OCI-LY1 (cell line): ENCODE results near the gene CD69.

ENCODE experiments used
- EZH2 ChIP-seq: fragments of 200-600 bp; sonication (generic), shearing (Covaris generic); IDR thresholded peaks from 2 replicates; pipeline ENCODE4 v1.8.0; 2017; ENCODE audit warnings: borderline replicate concordance, mixed run types, mild to moderate bottlenecking, antibody characterized with exemption, low read length, moderate library complexity, mixed read lengths
- TF ChIP-seq, protein P1 (sequence below): fragments of 200-600 bp; sonication (generic), shearing (Covaris generic); IDR thresholded peaks from 2 replicates; pipeline ENCODE4 v1.5.1; 2017; ENCODE audit warnings: mild to moderate bottlenecking, antibody characterized with exemption, low read length, moderate library complexity, mixed read lengths

DNA sequence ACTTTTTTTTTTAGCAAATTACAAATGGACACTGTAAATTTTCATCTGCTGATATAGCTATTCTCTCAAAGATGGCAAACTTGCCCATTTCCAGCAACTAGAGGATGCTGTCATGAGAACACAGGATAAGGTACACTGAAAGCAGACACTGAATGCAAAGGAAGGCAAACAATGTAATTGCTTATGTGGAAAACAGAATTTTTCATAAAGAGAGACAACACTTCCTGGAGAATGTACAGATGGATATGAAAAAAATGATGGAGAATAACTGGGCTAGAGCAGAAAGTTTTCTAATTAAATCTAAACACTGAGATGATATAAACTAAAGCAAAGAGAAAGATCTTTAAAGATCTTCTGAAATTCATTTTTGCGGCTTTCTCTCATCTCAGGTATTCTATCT lies 581 bp downstream of the CD69 start:
- TF ChIP-seq EZH2: no peak
- TF ChIP-seq, protein P1, sequence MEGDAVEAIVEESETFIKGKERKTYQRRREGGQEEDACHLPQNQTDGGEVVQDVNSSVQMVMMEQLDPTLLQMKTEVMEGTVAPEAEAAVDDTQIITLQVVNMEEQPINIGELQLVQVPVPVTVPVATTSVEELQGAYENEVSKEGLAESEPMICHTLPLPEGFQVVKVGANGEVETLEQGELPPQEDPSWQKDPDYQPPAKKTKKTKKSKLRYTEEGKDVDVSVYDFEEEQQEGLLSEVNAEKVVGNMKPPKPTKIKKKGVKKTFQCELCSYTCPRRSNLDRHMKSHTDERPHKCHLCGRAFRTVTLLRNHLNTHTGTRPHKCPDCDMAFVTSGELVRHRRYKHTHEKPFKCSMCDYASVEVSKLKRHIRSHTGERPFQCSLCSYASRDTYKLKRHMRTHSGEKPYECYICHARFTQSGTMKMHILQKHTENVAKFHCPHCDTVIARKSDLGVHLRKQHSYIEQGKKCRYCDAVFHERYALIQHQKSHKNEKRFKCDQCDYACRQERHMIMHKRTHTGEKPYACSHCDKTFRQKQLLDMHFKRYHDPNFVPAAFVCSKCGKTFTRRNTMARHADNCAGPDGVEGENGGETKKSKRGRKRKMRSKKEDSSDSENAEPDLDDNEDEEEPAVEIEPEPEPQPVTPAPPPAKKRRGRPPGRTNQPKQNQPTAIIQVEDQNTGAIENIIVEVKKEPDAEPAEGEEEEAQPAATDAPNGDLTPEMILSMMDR: no peak
